ENCODE data around the gene AP5S1. TPM values are rescaled to one million over a fixed set of nuclear protein-coding genes. Genes with fewer than 3 reads are reported as not detected.
A peak's percentile ranks its signal among the peaks of the same experiment; 100 is the strongest.

The AP5S1 gene, protein sequence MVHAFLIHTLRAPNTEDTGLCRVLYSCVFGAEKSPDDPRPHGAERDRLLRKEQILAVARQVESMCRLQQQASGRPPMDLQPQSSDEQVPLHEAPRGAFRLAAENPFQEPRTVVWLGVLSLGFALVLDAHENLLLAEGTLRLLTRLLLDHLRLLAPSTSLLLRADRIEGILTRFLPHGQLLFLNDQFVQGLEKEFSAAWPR
- total RNA-seq (2021), result 18.3 and 20.0 TPM in 2 replicates
- Bru-seq, nascent RNA, result percentile 77 among the genes with signal in this experiment
- BruChase-seq, experiment 1, labeled RNA remaining after a 2-hour chase, result percentile 78 among the genes with signal in this experiment
- BruChase-seq, experiment 2, labeled RNA remaining after a 6-hour chase, result percentile 84 among the genes with signal in this experiment
- long read RNA-seq, full-length matches to known transcripts, result 17 of 25 reads
- long read RNA-seq, partial matches to known transcripts, result 0 of 25 reads
- long read RNA-seq, other reads (novel, unspliced or antisense), result 8 of 25 reads

DNA sequence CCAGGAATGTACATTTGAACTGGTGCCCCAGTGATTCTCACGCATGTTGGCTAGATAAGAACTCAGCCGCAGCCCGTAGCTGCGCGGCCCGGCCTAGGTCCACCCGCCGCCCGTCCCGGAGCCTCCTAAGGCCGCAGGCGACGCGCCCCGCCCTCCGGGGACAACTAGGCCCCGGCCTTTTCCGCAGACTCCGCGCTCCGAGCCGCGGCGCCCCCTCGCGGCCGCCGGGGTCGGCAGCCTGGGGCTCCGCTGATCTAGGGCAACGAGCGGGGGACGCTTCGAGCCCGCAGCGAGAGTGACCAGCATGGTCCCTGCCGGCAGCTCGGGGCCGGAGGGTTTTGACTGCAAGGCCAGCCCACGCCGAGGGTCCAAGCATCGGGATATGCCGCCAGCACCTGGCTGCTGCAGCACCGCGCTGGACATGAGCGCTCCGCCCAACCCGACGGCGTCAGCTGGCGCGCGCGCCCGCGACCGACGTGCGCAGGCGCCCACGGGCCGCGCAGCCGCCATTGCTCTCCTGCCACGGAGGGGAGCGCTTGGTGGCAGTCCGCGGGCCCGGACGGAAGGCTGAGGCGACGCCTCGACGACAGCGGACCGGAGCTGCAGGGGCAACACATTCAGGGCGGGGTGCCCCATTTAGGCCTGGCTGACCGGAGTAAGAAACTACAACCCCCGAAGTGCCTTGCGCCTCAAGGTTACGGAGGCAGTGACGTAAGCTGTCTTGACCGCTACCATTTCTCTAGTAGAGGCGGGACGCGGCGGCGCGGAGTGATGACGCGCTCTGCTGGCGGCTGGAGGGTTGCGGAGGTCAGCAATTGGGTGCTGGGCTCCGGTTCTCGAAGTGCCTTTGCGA lies at the start of gene AP5S1:
Gene AP5S1 (plus strand): TSS at position 500 of the 853 bp plus-strand sequence. CDS start 1,571 bp downstream, outside the sequence.
- H3K4me1 ChIP-seq (replicated peaks; ENCODE audit: insufficient read depth), result peaks cover 6% of the 10 kb centered on the region; the same call in 1 of the 2 replicates
- peak; percentile 86 to 95 for DNase-seq
- H3K36me3 ChIP-seq (ENCODE audit: low read depth), result 0 out of 2 replicates have a peak, but pooled peaks cover 8% of the 10 kb centered on the region
- H3K4me3 ChIP-seq, result peak within 1 kb of the TSS; percentile 66
- peaks cover 15% of the 10 kb centered on the region for H3K79me2 ChIP-seq (ENCODE audit: low read depth)
- H3K27me3 ChIP-seq (ENCODE audit: insufficient read depth, low read depth), result no peaks in the 10 kb centered on the region
- TSS peak; percentile 54 for BruUV-seq (replicated peaks)
- no peaks in the 10 kb centered on the region for H3K9me2 ChIP-seq (ENCODE audit: insufficient read depth)
- H3K27ac ChIP-seq, result peak within 1 kb of the TSS; percentile 85
- no peak for TF ChIP-seq EZH2 (IDR thresholded peaks at IDR 0.05; ENCODE audit: low read depth)
- TF ChIP-seq, protein P1, sequence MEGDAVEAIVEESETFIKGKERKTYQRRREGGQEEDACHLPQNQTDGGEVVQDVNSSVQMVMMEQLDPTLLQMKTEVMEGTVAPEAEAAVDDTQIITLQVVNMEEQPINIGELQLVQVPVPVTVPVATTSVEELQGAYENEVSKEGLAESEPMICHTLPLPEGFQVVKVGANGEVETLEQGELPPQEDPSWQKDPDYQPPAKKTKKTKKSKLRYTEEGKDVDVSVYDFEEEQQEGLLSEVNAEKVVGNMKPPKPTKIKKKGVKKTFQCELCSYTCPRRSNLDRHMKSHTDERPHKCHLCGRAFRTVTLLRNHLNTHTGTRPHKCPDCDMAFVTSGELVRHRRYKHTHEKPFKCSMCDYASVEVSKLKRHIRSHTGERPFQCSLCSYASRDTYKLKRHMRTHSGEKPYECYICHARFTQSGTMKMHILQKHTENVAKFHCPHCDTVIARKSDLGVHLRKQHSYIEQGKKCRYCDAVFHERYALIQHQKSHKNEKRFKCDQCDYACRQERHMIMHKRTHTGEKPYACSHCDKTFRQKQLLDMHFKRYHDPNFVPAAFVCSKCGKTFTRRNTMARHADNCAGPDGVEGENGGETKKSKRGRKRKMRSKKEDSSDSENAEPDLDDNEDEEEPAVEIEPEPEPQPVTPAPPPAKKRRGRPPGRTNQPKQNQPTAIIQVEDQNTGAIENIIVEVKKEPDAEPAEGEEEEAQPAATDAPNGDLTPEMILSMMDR (conservative IDR thresholded peaks at IDR 0.05), result peak; percentile 96
- no peaks in the 10 kb centered on the region for H3F3A ChIP-seq (ENCODE audit: insufficient read depth, low read depth)
- H3K9me3 ChIP-seq (ENCODE audit: insufficient read depth, low read depth), result no peaks in the 10 kb centered on the region
- ChIA-PET CTCF (interaction anchor here (0.6 to 1.1 kb wide), 6 partner anchors 12 to 104 kb away, joined by 3 to 7 read pairs (median 4); partner anchors contain the start of gene CENPB), POLR2A (ENCODE audit: unreplicated experiment) (interaction anchor here (0.5 to 0.6 kb wide), 5 partner anchors 34 to 732 kb away, joined by 3 to 8 read pairs (median 3); partner anchors contain the start of genes CENPB and SPEF1)
- no peaks in the 10 kb centered on the region for H4K20me1 ChIP-seq (ENCODE audit: insufficient read depth)
- H2AFZ ChIP-seq, result peak within 1 kb of the TSS; percentile 76
- intact Hi-C loops (cut with micrococcal nuclease; ENCODE audit: unreplicated experiment), result loop anchor here (1.0 kb wide), 4 partner anchors 24 to 144 kb away; partner anchors contain the start of genes CDC25B, CENPB and MAVS
- peak within 1 kb of the TSS; percentile 80 for H3K4me2 ChIP-seq

DNA sequence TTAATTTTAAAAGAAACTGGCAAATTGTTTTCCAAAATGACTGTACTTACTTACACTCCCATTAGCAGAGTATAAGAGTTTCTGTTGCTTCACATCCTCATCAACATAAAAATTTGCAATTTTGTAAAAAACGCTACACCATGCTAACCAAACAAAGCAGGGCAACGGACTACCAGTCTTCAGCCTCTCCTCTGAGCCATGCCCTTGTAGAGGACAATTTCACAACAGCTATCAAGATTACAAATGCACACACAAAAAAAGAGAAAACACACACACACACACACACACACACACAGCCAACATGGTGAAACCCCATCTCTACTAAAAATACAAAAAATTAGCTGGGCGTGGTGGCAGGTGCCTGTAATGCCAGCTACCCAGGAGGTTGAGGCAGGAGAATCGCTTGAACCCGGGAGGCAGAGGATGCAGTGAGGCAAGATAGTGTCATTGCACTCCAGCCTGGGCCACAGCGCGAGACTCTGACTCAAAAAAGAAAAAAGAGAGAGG lies 48.7 kb upstream of the AP5S1 start:
- Histone ChIP-seq H3K9me2 (ENCODE audit: insufficient read depth) (no peaks in the 10 kb centered on the region), H2AFZ (no peak overlapping the region), H3K27me3 (ENCODE audit: insufficient read depth, low read depth) (no peaks in the 10 kb centered on the region), H3K4me3 (no peak overlapping the region), H3K9me3 (ENCODE audit: insufficient read depth, low read depth) (no peaks in the 10 kb centered on the region), H3K36me3 (ENCODE audit: low read depth) (no peaks in the 10 kb centered on the region), H3F3A (ENCODE audit: insufficient read depth, low read depth) (peaks cover 22% of the 10 kb centered on the region), H4K20me1 (ENCODE audit: insufficient read depth) (no peaks in the 10 kb centered on the region; the same call in 1 of the 2 replicates), H3K27ac (no peak overlapping the region), H3K4me1 (replicated peaks; ENCODE audit: insufficient read depth) (peaks cover 19% of the 10 kb centered on the region), H3K4me2 (no peak overlapping the region), H3K79me2 (ENCODE audit: low read depth) (peaks cover 9% of the 10 kb centered on the region)
- ChIA-PET POLR2A (ENCODE audit: unreplicated experiment) (interaction anchor here (0.7 kb wide), 1 partner anchor 27 kb away, joined by 6 read pairs; no protein-coding TSS in a partner anchor), CTCF (no interaction called here)
- TF ChIP-seq, protein P1 (conservative IDR thresholded peaks at IDR 0.05), result no peak
- no peak for TF ChIP-seq EZH2 (IDR thresholded peaks at IDR 0.05; ENCODE audit: low read depth)
- BruUV-seq (replicated peaks), result no TSS peak
- intact Hi-C loops (cut with micrococcal nuclease; ENCODE audit: unreplicated experiment), result no loop called here
- no peak for DNase-seq

All from PC-9 (cell line).